Measurements from ENCODE around the gene ABHD5. TPM values are rescaled to one million over a fixed set of nuclear protein-coding genes. Genes with fewer than 3 reads are reported as not detected.

ABHD5 gene
- total and polyA plus RNA-seq, 8 donors: 3.2 to 38.0 (median 24.5) TPM

DNA sequence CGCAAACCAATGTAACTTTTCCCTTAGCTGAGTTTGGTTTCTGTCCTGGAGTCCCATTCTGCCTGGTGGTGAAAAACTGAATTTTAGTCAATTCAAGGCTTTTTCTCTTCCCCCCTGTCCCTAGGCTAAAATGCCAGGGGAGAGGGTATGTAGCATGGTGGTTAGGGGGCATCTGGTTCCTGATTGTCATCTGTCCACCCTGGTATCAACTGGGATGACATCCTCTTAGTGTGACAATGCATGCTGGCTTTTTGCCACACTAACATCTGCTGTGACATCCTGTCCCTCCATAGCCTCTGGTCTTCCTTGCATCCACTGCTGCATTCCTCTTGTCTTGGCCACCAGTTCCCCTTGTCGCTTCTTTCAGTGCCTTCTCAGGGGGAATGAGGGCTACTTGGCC, 73.7 kb downstream of the ABHD5 start:
- Histone ChIP-seq H3K4me3 (no peak overlapping the region), H3K27ac (no peak overlapping the region), H3K36me3 (no peaks in the 10 kb centered on the region), H3K27me3 (no peaks in the 10 kb centered on the region), H3K9me3 (no peaks in the 10 kb centered on the region), H3K4me1 (peaks cover 11 to 14% (median 13%) of the 10 kb centered on the region in 4 donors)
- WGBS, 5 donors: 88 to 95% (median 93%) methylated on average over 2 of the region's 2 CpGs
- no peak for TF ChIP-seq POLR2A (IDR thresholded peaks at IDR 0.05)
- TF ChIP-seq, protein P1, sequence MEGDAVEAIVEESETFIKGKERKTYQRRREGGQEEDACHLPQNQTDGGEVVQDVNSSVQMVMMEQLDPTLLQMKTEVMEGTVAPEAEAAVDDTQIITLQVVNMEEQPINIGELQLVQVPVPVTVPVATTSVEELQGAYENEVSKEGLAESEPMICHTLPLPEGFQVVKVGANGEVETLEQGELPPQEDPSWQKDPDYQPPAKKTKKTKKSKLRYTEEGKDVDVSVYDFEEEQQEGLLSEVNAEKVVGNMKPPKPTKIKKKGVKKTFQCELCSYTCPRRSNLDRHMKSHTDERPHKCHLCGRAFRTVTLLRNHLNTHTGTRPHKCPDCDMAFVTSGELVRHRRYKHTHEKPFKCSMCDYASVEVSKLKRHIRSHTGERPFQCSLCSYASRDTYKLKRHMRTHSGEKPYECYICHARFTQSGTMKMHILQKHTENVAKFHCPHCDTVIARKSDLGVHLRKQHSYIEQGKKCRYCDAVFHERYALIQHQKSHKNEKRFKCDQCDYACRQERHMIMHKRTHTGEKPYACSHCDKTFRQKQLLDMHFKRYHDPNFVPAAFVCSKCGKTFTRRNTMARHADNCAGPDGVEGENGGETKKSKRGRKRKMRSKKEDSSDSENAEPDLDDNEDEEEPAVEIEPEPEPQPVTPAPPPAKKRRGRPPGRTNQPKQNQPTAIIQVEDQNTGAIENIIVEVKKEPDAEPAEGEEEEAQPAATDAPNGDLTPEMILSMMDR (IDR thresholded peaks at IDR 0.05): no peak
- TF ChIP-seq EP300 (IDR thresholded peaks at IDR 0.05): no peak
- TF ChIP-seq POLR2AphosphoS5 (IDR thresholded peaks at IDR 0.05): no peak
- no peak for DNase-seq
- intact Hi-C loops (cut with DNase I; ENCODE audit: low total_unique reads): no loop called here

DNA sequence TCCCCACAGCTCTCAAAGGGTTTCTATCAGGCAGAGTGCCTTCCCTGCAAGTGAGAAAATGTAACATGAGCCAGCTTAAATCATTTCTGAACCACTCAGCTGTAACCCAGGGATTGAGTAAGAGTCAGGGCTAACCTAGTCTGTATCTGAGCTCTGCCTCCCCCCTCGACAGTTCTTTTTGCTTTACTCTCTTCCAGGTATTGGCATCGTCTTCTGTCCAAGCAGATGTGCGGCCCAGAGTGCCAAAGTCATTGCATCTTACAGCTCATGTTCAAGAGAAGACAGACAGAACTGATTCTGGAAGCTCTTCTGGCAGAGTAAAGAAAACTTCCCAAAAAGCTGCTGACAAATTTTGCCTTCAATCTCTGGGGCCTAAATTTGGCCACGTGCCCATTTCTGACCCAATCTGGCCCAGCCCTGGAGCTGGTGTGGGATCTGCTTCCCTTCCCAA, 74.8 kb downstream of the ABHD5 start:
- no peaks in the 10 kb centered on the region for H3K9me3 ChIP-seq
- H3K36me3 ChIP-seq: no peaks in the 10 kb centered on the region
- H3K27me3 ChIP-seq: no peaks in the 10 kb centered on the region
- TF ChIP-seq POLR2A (IDR thresholded peaks at IDR 0.05) (no peak), POLR2AphosphoS5 (IDR thresholded peaks at IDR 0.05) (no peak), EP300 (IDR thresholded peaks at IDR 0.05) (no peak)
- TF ChIP-seq, protein P1 (IDR thresholded peaks at IDR 0.05): no peak
- H3K27ac ChIP-seq: no peak overlapping the region
- 64 to 85% (median 76%) methylated on average over 4 of the region's 4 CpGs for WGBS, 5 donors
- DNase-seq: no peak
- intact Hi-C loops (cut with DNase I; ENCODE audit: low total_unique reads): no loop called here
- H3K4me1 ChIP-seq: peaks cover 22 to 25% (median 23%) of the 10 kb centered on the region in 4 donors
- no peak overlapping the region for H3K4me3 ChIP-seq

DNA sequence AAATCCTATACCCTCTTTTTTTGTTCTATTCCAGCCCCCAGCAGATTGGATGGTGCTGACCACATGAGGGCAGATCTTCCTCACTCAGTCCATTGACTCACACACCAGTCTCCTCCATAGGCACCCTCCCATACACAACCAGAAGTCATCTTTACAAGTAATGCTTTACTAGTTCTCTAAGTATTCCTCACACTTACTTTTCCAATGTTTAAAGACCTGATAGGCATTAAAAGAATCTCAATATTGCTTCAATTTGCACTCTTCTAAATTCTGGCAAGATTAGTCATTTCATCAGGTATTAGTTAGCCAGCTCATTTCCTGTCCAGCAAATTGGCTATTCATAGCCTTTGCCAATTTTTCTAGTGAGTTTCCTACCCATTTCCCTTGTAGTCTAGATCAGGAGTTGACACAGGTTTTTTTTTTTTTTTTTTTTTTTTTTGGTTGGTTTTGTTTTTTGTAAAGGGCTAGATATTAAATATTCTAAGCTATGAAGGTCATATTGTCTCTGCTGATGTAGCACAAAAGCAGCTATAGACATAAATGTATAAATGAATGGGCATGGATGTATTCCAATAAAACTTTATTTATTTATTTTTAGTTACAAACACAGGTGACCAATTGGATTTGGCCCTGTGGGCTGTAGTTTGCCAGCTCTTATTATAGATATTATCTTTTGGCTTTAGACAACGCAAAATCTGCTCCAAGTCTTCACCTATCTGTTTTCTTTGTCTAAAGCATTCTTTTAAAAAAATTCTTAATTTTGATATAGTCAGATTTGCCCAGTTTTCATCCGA, 76.1 kb downstream of the ABHD5 start:
- WGBS, 5 donors: 48 to 81% (median 67%) methylated on average over 2 of the region's 2 CpGs
- no peak for DNase-seq
- TF ChIP-seq POLR2AphosphoS5 (IDR thresholded peaks at IDR 0.05) (no peak), POLR2A (IDR thresholded peaks at IDR 0.05) (no peak), EP300 (IDR thresholded peaks at IDR 0.05) (no peak)
- TF ChIP-seq, protein P1 (IDR thresholded peaks at IDR 0.05): no peak
- Histone ChIP-seq H3K36me3 (no peaks in the 10 kb centered on the region), H3K4me1 (peaks cover 27 to 34% (median 29%) of the 10 kb centered on the region in 4 donors), H3K27ac (no peak overlapping the region), H3K27me3 (no peaks in the 10 kb centered on the region), H3K9me3 (no peaks in the 10 kb centered on the region), H3K4me3 (no peak overlapping the region)
- intact Hi-C loops (cut with DNase I; ENCODE audit: low total_unique reads): no loop called here

DNA sequence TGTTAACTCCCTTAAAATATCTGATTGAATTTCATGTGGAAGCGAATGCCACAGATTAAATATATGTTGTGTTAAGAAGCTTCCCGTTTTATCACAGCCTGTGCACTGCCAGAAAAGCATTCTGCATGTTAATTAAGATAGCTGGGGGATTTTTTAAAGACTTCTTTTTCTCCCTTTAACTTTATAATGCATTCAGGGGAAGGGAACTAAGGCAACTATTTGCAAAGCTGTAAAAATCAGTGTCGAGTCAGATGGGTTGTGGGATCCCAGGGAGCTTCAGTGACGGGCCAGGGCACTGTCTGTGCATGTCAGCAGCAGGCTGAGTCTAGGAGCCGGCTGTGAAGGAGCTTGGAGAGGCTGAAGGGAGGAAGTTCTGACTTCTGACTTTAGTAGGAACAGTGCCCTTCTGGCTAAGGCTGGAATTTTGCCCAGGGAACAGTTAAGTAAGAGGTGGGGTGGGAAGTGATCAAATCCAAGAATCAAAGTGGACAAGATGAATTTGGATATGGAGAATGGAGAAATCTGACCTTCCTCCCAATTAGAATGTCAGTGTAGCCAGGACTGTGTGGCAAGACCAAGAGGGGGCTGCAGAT, 77.7 kb downstream of the ABHD5 start:
- Histone ChIP-seq H3K27me3 (no peaks in the 10 kb centered on the region), H3K36me3 (no peaks in the 10 kb centered on the region), H3K27ac (peak overlapping the region in 4 of 5 donors; percentile 69 to 86 (median 82)), H3K4me3 (no peak overlapping the region), H3K4me1 (peaks cover 27 to 42% (median 31%) of the 10 kb centered on the region in 4 donors), H3K9me3 (no peaks in the 10 kb centered on the region)
- 37 to 48% (median 39%) methylated on average over 5 of the region's 5 CpGs for WGBS, 5 donors
- no peak for DNase-seq
- no peak for TF ChIP-seq EP300 (IDR thresholded peaks at IDR 0.05)
- TF ChIP-seq POLR2AphosphoS5 (IDR thresholded peaks at IDR 0.05): peak in 1 of 3 donors; percentile 14
- intact Hi-C loops (cut with DNase I; ENCODE audit: low total_unique reads): no loop called here

All from stomach (tissue), 9 donors.